Neural progenitor cell (in vitro differentiated cells): ENCODE results near the gene SRRM5. TPM values are rescaled to one million over a fixed set of nuclear protein-coding genes. Genes with fewer than 3 reads are reported as not detected.

Source experiments
- DNase-seq: peaks from one replicate; pipeline ENCODE4 v3.0.0-alpha.2; 2016; ENCODE audit warnings: low spot score
- H2AFZ ChIP-seq: fragments of 200-600 bp; sonication (generic); replicated peaks from 2 replicates; pipeline ENCODE4 v1.6.1; 2016; ENCODE audit warnings: antibody characterized with exemption
- H3F3A ChIP-seq: fragments of 200-600 bp; sonication (generic); 2 replicates; pipeline ENCODE4 v1.6.1; 2016; ENCODE audit warnings: antibody characterized with exemption, low read depth
- H3K27ac ChIP-seq: fragments of 200-600 bp; sonication (generic); 2 replicates; pipeline ENCODE4 v1.5.1; 2016; ENCODE audit warnings: mild to moderate bottlenecking
- H3K27me3 ChIP-seq: fragments of 200-600 bp; sonication (generic); 2 replicates; pipeline ENCODE4 v1.6.1; 2016; ENCODE audit warnings: mild to moderate bottlenecking, moderate library complexity
- H3K36me3 ChIP-seq: fragments of 200-600 bp; sonication (generic); 2 replicates; pipeline ENCODE4 v1.5.1; 2016
- H3K4me1 ChIP-seq: fragments of 200-600 bp; sonication (generic); 2 replicates; pipeline ENCODE4 v1.6.1; 2016; ENCODE audit warnings: mixed run types
- H3K4me2 ChIP-seq: fragments of 200-600 bp; sonication (generic); 2 replicates; pipeline ENCODE4 v1.6.1; 2016
- H3K4me3 ChIP-seq: fragments of 200-600 bp; sonication (generic); 2 replicates; pipeline ENCODE4 v1.5.1; 2016
- H3K79me2 ChIP-seq: fragments of 200-600 bp; sonication (generic); 2 replicates; pipeline ENCODE4 v1.6.1; 2016; ENCODE audit warnings: low read depth
- H3K9ac ChIP-seq: fragments of 200-600 bp; sonication (generic); 2 replicates; pipeline ENCODE4 v1.6.1; 2016
- H3K9me3 ChIP-seq: fragments of 200-600 bp; sonication (generic); 2 replicates; pipeline ENCODE4 v1.5.1; 2016; ENCODE audit warnings: low read depth
- H4K20me1 ChIP-seq: fragments of 200-600 bp; sonication (generic); 2 replicates; pipeline ENCODE4 v1.6.1; 2016; ENCODE audit warnings: low read depth
- H3K27ac Mint-ChIP-seq: 3 replicates; pipeline ENCODE4 v1.8.0; 2021; ENCODE audit warnings: mixed read lengths
- H3K27me3 Mint-ChIP-seq: 2 replicates; pipeline ENCODE4 v1.8.0; 2022; ENCODE audit warnings: low read depth, mild to moderate bottlenecking, inconsistent platforms, moderate library complexity, mixed read lengths; ENCODE audit not compliant: insufficient read depth
- H3K36me3 Mint-ChIP-seq: 3 replicates; pipeline ENCODE4 v1.8.0; 2021; ENCODE audit warnings: mixed read lengths
- H3K4me1 Mint-ChIP-seq: 3 replicates; pipeline ENCODE4 v1.8.0; 2021; ENCODE audit warnings: mixed read lengths
- H3K4me3 Mint-ChIP-seq: 3 replicates; pipeline ENCODE4 v1.8.0; 2021; ENCODE audit warnings: mild to moderate bottlenecking, moderate library complexity, mixed read lengths
- H3K9me3 Mint-ChIP-seq: 3 replicates; pipeline ENCODE4 v1.8.0; 2020; ENCODE audit warnings: mixed read lengths
- EZH2 ChIP-seq: fragments of 200-600 bp; sonication (generic); IDR thresholded peaks from 2 replicates; pipeline ENCODE4 v1.6.1; 2017; ENCODE audit warnings: antibody characterized with exemption, mild to moderate bottlenecking, moderate library complexity
- EZH2phosphoT487 ChIP-seq: fragments of 200-600 bp; sonication (generic); IDR thresholded peaks from 2 replicates; pipeline ENCODE4 v1.6.1; 2017; ENCODE audit warnings: antibody characterized with exemption
- total RNA-seq: library from RNA; depleted of rRNA; stranded (reverse); fragments of >200 nt; gene quantifications from 2 replicates; pipeline ENCODE4 v1.2.3, GENCODE V29; 2015; ENCODE audit warnings: low replicate concordance
- TF ChIP-seq, protein P1 (sequence below): fragments of 200-600 bp; sonication (generic); IDR thresholded peaks from 2 replicates; pipeline ENCODE4 v1.5.1; 2017; ENCODE audit warnings: antibody characterized with exemption, mild to moderate bottlenecking

Gene SRRM5
- total RNA-seq, 1 donor from 2014 or later, result not detected

DNA sequence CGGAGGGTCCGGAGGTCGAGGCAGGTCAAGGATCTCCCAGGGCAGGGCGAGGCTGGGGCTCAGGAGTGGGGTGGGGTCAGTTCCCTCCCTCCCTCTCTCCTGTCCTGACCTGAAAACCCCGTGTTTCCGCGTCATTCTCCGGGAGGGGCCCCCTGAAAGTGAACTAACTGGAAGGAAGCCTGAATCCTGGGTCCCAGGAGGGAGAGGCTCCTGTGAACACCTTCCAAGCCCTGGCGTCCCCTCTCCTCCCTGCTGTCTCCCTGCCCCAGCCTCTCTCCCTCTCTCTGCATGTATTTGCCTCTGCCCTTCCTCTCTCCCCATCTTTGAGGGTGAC is 28.5 kb downstream of the SRRM5 start:
- H3K36me3 ChIP-seq, result no peaks in the 10 kb centered on the region
- no peak for TF ChIP-seq EZH2
- no peak for TF ChIP-seq EZH2phosphoT487
- TF ChIP-seq, protein P1, sequence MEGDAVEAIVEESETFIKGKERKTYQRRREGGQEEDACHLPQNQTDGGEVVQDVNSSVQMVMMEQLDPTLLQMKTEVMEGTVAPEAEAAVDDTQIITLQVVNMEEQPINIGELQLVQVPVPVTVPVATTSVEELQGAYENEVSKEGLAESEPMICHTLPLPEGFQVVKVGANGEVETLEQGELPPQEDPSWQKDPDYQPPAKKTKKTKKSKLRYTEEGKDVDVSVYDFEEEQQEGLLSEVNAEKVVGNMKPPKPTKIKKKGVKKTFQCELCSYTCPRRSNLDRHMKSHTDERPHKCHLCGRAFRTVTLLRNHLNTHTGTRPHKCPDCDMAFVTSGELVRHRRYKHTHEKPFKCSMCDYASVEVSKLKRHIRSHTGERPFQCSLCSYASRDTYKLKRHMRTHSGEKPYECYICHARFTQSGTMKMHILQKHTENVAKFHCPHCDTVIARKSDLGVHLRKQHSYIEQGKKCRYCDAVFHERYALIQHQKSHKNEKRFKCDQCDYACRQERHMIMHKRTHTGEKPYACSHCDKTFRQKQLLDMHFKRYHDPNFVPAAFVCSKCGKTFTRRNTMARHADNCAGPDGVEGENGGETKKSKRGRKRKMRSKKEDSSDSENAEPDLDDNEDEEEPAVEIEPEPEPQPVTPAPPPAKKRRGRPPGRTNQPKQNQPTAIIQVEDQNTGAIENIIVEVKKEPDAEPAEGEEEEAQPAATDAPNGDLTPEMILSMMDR, result no peak
- H3K27ac ChIP-seq, result no peak overlapping the region
- peaks cover 2% of the 10 kb centered on the region for H3K36me3 Mint-ChIP-seq
- peaks cover 14% of the 10 kb centered on the region for H3K4me1 ChIP-seq
- H3K27ac Mint-ChIP-seq, result peak overlapping the region; percentile 57
- H3K4me1 Mint-ChIP-seq, result peaks cover 37% of the 10 kb centered on the region
- peaks cover 45% of the 10 kb centered on the region for H3K27me3 ChIP-seq
- H3K4me3 Mint-ChIP-seq, result peak overlapping the region; percentile 89
- H4K20me1 ChIP-seq, result peaks cover 26% of the 10 kb centered on the region
- peaks cover 12% of the 10 kb centered on the region for H3K79me2 ChIP-seq
- H3F3A ChIP-seq, result peaks cover 14% of the 10 kb centered on the region
- H3K9me3 Mint-ChIP-seq, result peaks cover 2% of the 10 kb centered on the region
- peak overlapping the region; percentile 53 for H3K4me3 ChIP-seq
- no peaks in the 10 kb centered on the region for H3K9me3 ChIP-seq
- H3K27me3 Mint-ChIP-seq, result peaks cover 15% of the 10 kb centered on the region
- H3K4me2 ChIP-seq, result peak overlapping the region; percentile 93
- H2AFZ ChIP-seq, result no peak overlapping the region
- DNase-seq, result no peak
- H3K9ac ChIP-seq, result no peak overlapping the region

GRCh38 chr19:43641333-43641732 is 29.4 kb downstream of the SRRM5 start:
- no peak overlapping the region for H2AFZ ChIP-seq
- no peak overlapping the region for H3K4me2 ChIP-seq
- TF ChIP-seq EZH2 (no peak), EZH2phosphoT487 (no peak)
- TF ChIP-seq, protein P1, result no peak
- no peak overlapping the region for H3K4me3 ChIP-seq
- H3K27ac Mint-ChIP-seq, result peak overlapping the region; percentile 16
- H3K4me1 Mint-ChIP-seq, result peaks cover 31% of the 10 kb centered on the region
- DNase-seq, result no peak
- peaks cover 45% of the 10 kb centered on the region for H3K27me3 ChIP-seq
- H3K27me3 Mint-ChIP-seq, result peaks cover 15% of the 10 kb centered on the region
- no peak overlapping the region for H3K27ac ChIP-seq
- no peak overlapping the region for H3K9ac ChIP-seq
- H3K36me3 ChIP-seq, result no peaks in the 10 kb centered on the region
- H3K9me3 ChIP-seq, result no peaks in the 10 kb centered on the region
- peaks cover 20% of the 10 kb centered on the region for H4K20me1 ChIP-seq
- peaks cover 3% of the 10 kb centered on the region for H3K36me3 Mint-ChIP-seq
- peaks cover 9% of the 10 kb centered on the region for H3K4me1 ChIP-seq
- peaks cover 2% of the 10 kb centered on the region for H3K9me3 Mint-ChIP-seq
- peaks cover 12% of the 10 kb centered on the region for H3K79me2 ChIP-seq
- peak overlapping the region; percentile 80 for H3K4me3 Mint-ChIP-seq
- peaks cover 4% of the 10 kb centered on the region for H3F3A ChIP-seq

DNA sequence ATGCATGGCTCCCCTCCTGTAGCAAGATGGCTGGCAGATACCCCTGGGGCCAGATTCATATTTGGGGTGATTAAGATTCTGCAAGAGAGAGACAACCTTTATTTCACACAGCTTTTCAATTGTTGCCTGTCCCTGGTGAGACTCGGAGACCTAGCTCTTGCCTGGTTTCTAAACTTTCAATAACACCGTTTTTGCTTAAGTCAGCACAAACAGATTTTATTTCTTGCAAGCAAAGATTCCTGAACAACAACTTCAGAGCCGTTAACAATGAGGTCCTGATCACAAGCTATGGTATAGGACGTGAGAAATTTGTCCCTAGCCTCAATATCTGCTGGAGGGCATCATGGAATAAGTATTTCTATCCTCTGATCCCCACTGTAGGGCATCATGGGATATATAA is 30.6 kb downstream of the SRRM5 start:
- Mint-ChIP-seq H3K4me1 (peaks cover 23% of the 10 kb centered on the region), H3K27ac (no peak overlapping the region), H3K9me3 (peaks cover 2% of the 10 kb centered on the region), H3K27me3 (peaks cover 16% of the 10 kb centered on the region), H3K4me3 (no peak overlapping the region), H3K36me3 (peaks cover 11% of the 10 kb centered on the region)
- Histone ChIP-seq H3K79me2 (peaks cover 12% of the 10 kb centered on the region), H3K4me3 (no peak overlapping the region), H3K4me1 (peaks cover 6% of the 10 kb centered on the region), H4K20me1 (peaks cover 15% of the 10 kb centered on the region), H3F3A (peaks cover 4% of the 10 kb centered on the region), H2AFZ (no peak overlapping the region), H3K36me3 (no peaks in the 10 kb centered on the region), H3K27ac (no peak overlapping the region), H3K27me3 (peaks cover 44% of the 10 kb centered on the region), H3K9me3 (no peaks in the 10 kb centered on the region), H3K9ac (no peak overlapping the region), H3K4me2 (no peak overlapping the region)
- TF ChIP-seq, protein P1, result no peak
- TF ChIP-seq EZH2, result no peak
- no peak for TF ChIP-seq EZH2phosphoT487
- DNase-seq, result no peak
